Neuronal stem cell (in vitro differentiated cells): ENCODE data around the gene PCCA.

Source experiments
- DNase-seq: peaks from one replicate; pipeline ENCODE4 v3.0.0-alpha.2; 2013; ENCODE audit warnings: low spot score
- H2AFZ ChIP-seq: one replicate; pipeline ENCODE4 v1.6.1; 2013; ENCODE audit warnings: mild to moderate bottlenecking, low read length, inconsistent platforms
- H2AK5ac ChIP-seq: 2 replicates; pipeline ENCODE4 v1.6.1; 2013; ENCODE audit warnings: low read depth, mild to moderate bottlenecking, inconsistent platforms, low read length, moderate library complexity, mixed read lengths
- H2BK120ac ChIP-seq: 2 replicates; pipeline ENCODE4 v1.6.1; 2013; ENCODE audit warnings: low read depth, mild to moderate bottlenecking, inconsistent platforms, low read length, moderate library complexity, mixed read lengths
- H2BK12ac ChIP-seq: one replicate; pipeline ENCODE4 v1.6.1; 2013; ENCODE audit warnings: low read length, inconsistent platforms
- H2BK15ac ChIP-seq: 2 replicates; pipeline ENCODE4 v1.6.1; 2013; ENCODE audit warnings: mild to moderate bottlenecking, low read length, inconsistent platforms, mixed read lengths
- H2BK5ac ChIP-seq: one replicate; pipeline ENCODE4 v1.6.1; 2013; ENCODE audit warnings: inconsistent platforms, mild to moderate bottlenecking, low read length, moderate library complexity
- H3K14ac ChIP-seq: one replicate; pipeline ENCODE4 v1.6.1; 2013; ENCODE audit warnings: low read length, inconsistent platforms
- H3K18ac ChIP-seq: 2 replicates; pipeline ENCODE4 v1.6.1; 2013; ENCODE audit warnings: low read length, inconsistent platforms
- H3K23ac ChIP-seq: 2 replicates; pipeline ENCODE4 v1.6.1; 2013; ENCODE audit warnings: low read depth, mild to moderate bottlenecking, mixed read lengths, low read length, inconsistent platforms; ENCODE audit not compliant: poor library complexity
- H3K27ac ChIP-seq: replicated peaks from 3 replicates; pipeline ENCODE4 v1.5.1; 2013; ENCODE audit warnings: low read length, inconsistent platforms
- H3K27me3 ChIP-seq, 3 experiments: 2 replicates each; pipeline ENCODE4 v1.6.1; 2013; ENCODE audit warnings: low read length in 3 of 3, mild to moderate bottlenecking in 2 of 3, inconsistent platforms in 1 of 3, low read depth in 1 of 3, mixed read lengths in 1 of 3, moderate library complexity in 1 of 3; ENCODE audit not compliant: control insufficient read depth in 3 of 3, insufficient read depth in 3 of 3
- H3K36me3 ChIP-seq, 2 donors: replicated peaks in 1 of 2; 2 replicates each; pipeline ENCODE4 v1.6.1; 2013; ENCODE audit warnings: low read length in 2 of 2; ENCODE audit not compliant: control insufficient read depth in 2 of 2, insufficient read depth in 2 of 2
- H3K4ac ChIP-seq: 2 replicates; pipeline ENCODE4 v1.6.1; 2013; ENCODE audit warnings: inconsistent platforms, mild to moderate bottlenecking, low read length, moderate library complexity
- H3K4me1 ChIP-seq, 2 donors: 1 replicate in 1 of 2; 2 replicates in 1 of 2; pipeline ENCODE4 v1.6.1; 2013; ENCODE audit warnings: low read length in 2 of 2, low read depth in 1 of 2; ENCODE audit not compliant: control insufficient read depth in 2 of 2, insufficient read depth in 1 of 2
- H3K4me2 ChIP-seq: one replicate; pipeline ENCODE4 v1.6.1; 2013; ENCODE audit warnings: mild to moderate bottlenecking, low read length, inconsistent platforms; ENCODE audit not compliant: insufficient read depth, poor library complexity, severe bottlenecking
- H3K4me3 ChIP-seq, 2 donors: 2 replicates each; pipeline ENCODE4 v1.5.1; 2013; ENCODE audit warnings: low read length in 2 of 2, mild to moderate bottlenecking in 2 of 2, inconsistent platforms in 1 of 2, moderate library complexity in 1 of 2
- H3K79me1 ChIP-seq: one replicate; pipeline ENCODE4 v1.6.1; 2013; ENCODE audit warnings: low read depth, mild to moderate bottlenecking, inconsistent platforms, low read length, moderate library complexity
- H3K9ac ChIP-seq: one replicate; pipeline ENCODE4 v1.6.1; 2013; ENCODE audit warnings: mild to moderate bottlenecking, low read depth, low read length, inconsistent platforms; ENCODE audit not compliant: poor library complexity
- H3K9me3 ChIP-seq, 2 donors: replicated peaks in 1 of 2; 2 replicates each; pipeline versions ENCODE3 to v1.6.1; 2013; ENCODE audit warnings: low read length in 2 of 2, mild to moderate bottlenecking in 2 of 2, inconsistent platforms in 1 of 2, low read depth in 1 of 2, mixed read lengths in 1 of 2, moderate library complexity in 1 of 2; ENCODE audit not compliant: control insufficient read depth in 2 of 2, insufficient read depth in 1 of 2
- H4K8ac ChIP-seq: one replicate; pipeline ENCODE4 v1.6.1; 2013; ENCODE audit warnings: low read depth, mild to moderate bottlenecking, inconsistent platforms, low read length, moderate library complexity
- H4K91ac ChIP-seq: one replicate; pipeline ENCODE4 v1.6.1; 2013; ENCODE audit warnings: low read length, low read depth, mild to moderate bottlenecking, inconsistent platforms; ENCODE audit not compliant: poor library complexity
- WGBS, 2 donors: extraction: QIAGEN DNeasy Blood & Tissue Kit; methylation state at CpG; one replicate each; pipeline ENCODE4 v1.1.7; 2013; ENCODE audit warnings: missing lambda C conversion rate in 2 of 2, mixed read lengths in 1 of 2; ENCODE audit not compliant: insufficient read length in 2 of 2, insufficient replicate concordance in 1 of 2; ENCODE audit errors: extremely low coverage in 2 of 2; 5-methylcytosine and 5-hydroxymethylcytosine counted together

The PCCA gene

GRCh38 chr13:100460266-100460665, 371.4 kb downstream of the PCCA start:
- H4K8ac ChIP-seq = no peak overlapping the region
- peaks cover 0 to 14% of the 10 kb centered on the region in 2 donors for H3K9me3 ChIP-seq
- H2BK120ac ChIP-seq = no peak overlapping the region
- DNase-seq = no peak
- H2BK5ac ChIP-seq = no peak overlapping the region
- H3K27ac ChIP-seq = no peak overlapping the region
- no peaks in the 10 kb centered on the region for H3K36me3 ChIP-seq
- H3K9ac ChIP-seq = no peak overlapping the region
- H2BK12ac ChIP-seq = no peak overlapping the region
- H3K27me3 ChIP-seq = no peaks in the 10 kb centered on the region
- H3K4me3 ChIP-seq = no peak overlapping the region
- peaks cover 3% of the 10 kb centered on the region for H3K79me1 ChIP-seq
- no CpG with 5 or more reads among the region's 1 CpG for WGBS, 2 donors
- H3K4me1 ChIP-seq = peaks cover 6 to 17% of the 10 kb centered on the region in 2 donors
- no peak overlapping the region for H2BK15ac ChIP-seq
- no peak overlapping the region for H3K14ac ChIP-seq
- H4K91ac ChIP-seq = no peak overlapping the region
- no peak overlapping the region for H3K23ac ChIP-seq
- H2AK5ac ChIP-seq = no peak overlapping the region
- no peak overlapping the region for H3K4ac ChIP-seq
- H3K18ac ChIP-seq = no peak overlapping the region
- H2AFZ ChIP-seq = no peak overlapping the region
- H3K4me2 ChIP-seq = no peak overlapping the region

GRCh38 chr13:100460791-100461190, 371.9 kb downstream of the PCCA start:
- no peak overlapping the region for H2BK120ac ChIP-seq
- no peak for DNase-seq
- H3K27me3 ChIP-seq = no peaks in the 10 kb centered on the region
- no peak overlapping the region for H4K91ac ChIP-seq
- H2BK5ac ChIP-seq = no peak overlapping the region
- H4K8ac ChIP-seq = no peak overlapping the region
- H3K27ac ChIP-seq = no peak overlapping the region
- H3K4me3 ChIP-seq = no peak overlapping the region
- no peak overlapping the region for H2BK15ac ChIP-seq
- H3K4me2 ChIP-seq = no peak overlapping the region
- H3K18ac ChIP-seq = no peak overlapping the region
- H3K9ac ChIP-seq = no peak overlapping the region
- WGBS, 2 donors = no CpG with 5 or more reads among the region's 2 CpGs
- H3K23ac ChIP-seq = no peak overlapping the region
- H2AFZ ChIP-seq = no peak overlapping the region
- no peak overlapping the region for H2AK5ac ChIP-seq
- peaks cover 0 to 14% of the 10 kb centered on the region in 2 donors for H3K9me3 ChIP-seq
- H3K4me1 ChIP-seq = peaks cover 6 to 17% of the 10 kb centered on the region in 2 donors
- no peak overlapping the region for H3K14ac ChIP-seq
- peaks cover 3% of the 10 kb centered on the region for H3K79me1 ChIP-seq
- H2BK12ac ChIP-seq = no peak overlapping the region
- no peak overlapping the region for H3K4ac ChIP-seq
- no peaks in the 10 kb centered on the region for H3K36me3 ChIP-seq

- Histone ChIP-seq H3K9me3 (peaks cover 0 to 14% of the 10 kb centered on the region in 2 donors), H3K4me3 (no peak overlapping the region), H2BK5ac (no peak overlapping the region), H3K4me2 (no peak overlapping the region), H2BK120ac (no peak overlapping the region), H3K23ac (no peak overlapping the region), H3K27me3 (no peaks in the 10 kb centered on the region), H3K4me1 (peaks cover 6 to 17% of the 10 kb centered on the region in 2 donors), H4K8ac (no peak overlapping the region), H2BK12ac (no peak overlapping the region), H3K36me3 (no peaks in the 10 kb centered on the region), H3K14ac (no peak overlapping the region), H4K91ac (no peak overlapping the region), H3K79me1 (peaks cover 3% of the 10 kb centered on the region), H2AK5ac (no peak overlapping the region), H3K9ac (no peak overlapping the region), H3K27ac (peak overlapping the region; percentile 28), H2BK15ac (no peak overlapping the region), H3K4ac (no peak overlapping the region), H3K18ac (peak overlapping the region; percentile 58), H2AFZ (no peak overlapping the region)
- DNase-seq = peak; percentile 45
- no CpG with 5 or more reads among the region's 5 CpGs for WGBS, 2 donors
Measured at GRCh38 chr13:100461309-100462030, 372.6 kb downstream of the PCCA start.

DNA sequence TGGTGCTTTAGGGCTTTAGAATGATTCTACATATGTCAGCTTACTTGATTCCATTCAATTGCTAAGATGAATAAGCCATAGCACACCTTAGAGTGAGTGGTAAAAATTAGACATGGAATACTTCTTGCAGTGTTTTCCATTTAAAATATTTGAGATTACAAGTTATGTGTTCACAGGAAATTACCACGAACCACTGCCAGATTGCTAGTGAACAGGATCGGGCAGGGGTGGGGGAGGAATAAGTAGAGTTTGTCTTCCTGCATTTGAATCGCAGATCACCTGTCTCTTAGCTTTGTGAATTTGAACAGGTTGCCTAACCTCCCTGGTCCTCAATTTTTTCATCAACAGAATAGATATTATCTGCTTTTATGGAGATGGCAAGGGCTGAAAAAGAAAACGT, 375.1 kb downstream of the PCCA start:
- Histone ChIP-seq H3K4me3 (no peak overlapping the region), H3K4ac (no peak overlapping the region), H3K36me3 (no peaks in the 10 kb centered on the region), H2AFZ (no peak overlapping the region), H3K18ac (no peak overlapping the region), H3K27ac (no peak overlapping the region), H3K27me3 (no peaks in the 10 kb centered on the region), H3K79me1 (no peaks in the 10 kb centered on the region), H3K23ac (no peak overlapping the region), H2BK15ac (no peak overlapping the region), H2BK12ac (no peak overlapping the region), H3K4me2 (no peak overlapping the region), H4K8ac (no peak overlapping the region), H4K91ac (no peak overlapping the region), H2BK120ac (no peak overlapping the region), H3K4me1 (peaks cover 6 to 17% of the 10 kb centered on the region in 2 donors), H3K14ac (no peak overlapping the region), H2AK5ac (no peak overlapping the region), H3K9ac (no peak overlapping the region), H2BK5ac (no peak overlapping the region), H3K9me3 (peaks cover 0 to 11% of the 10 kb centered on the region in 2 donors)
- WGBS, 2 donors = no CpG with 5 or more reads among the region's 4 CpGs
- DNase-seq = no peak
